Cardiac fibroblast (primary cell): ENCODE measurements around the gene P2RY12.
A peak's percentile ranks its signal among the peaks of the same experiment; 100 is the strongest.

Experiments used
- DNase-seq, 2 donors: peaks; one replicate each; pipeline versions ENCODE4 v3.0.0 to v3.0.0-alpha.2; 2010; ENCODE audit warnings: low read depth in 2 of 2
- H3K4me3 ChIP-seq, 2 donors: replicated peaks in 1 of 2; 1 replicate in 1 of 2; 2 replicates in 1 of 2; pipeline ENCODE4 v1.5.1; 2011; ENCODE audit warnings: low read depth in 2 of 2, low read length in 2 of 2, mild to moderate bottlenecking in 2 of 2, moderate library complexity in 1 of 2
- CTCF ChIP-seq: IDR thresholded peaks from one replicate; pipeline ENCODE4 v1.5.1; 2011; ENCODE audit warnings: low read depth, mild to moderate bottlenecking, low read length, inconsistent platforms

The P2RY12 gene

GRCh38 chr3:151356794-151357462 lies 27.6 kb downstream of the P2RY12 start:
- peak; percentile 15 to 62 for DNase-seq
- no peak overlapping the region for H3K4me3 ChIP-seq
- TF ChIP-seq CTCF, result no peak

GRCh38 chr3:151351648-151352047 lies 32.9 kb downstream of the P2RY12 start:
- TF ChIP-seq CTCF, result no peak
- H3K4me3 ChIP-seq, result no peak overlapping the region
- DNase-seq, result no peak

GRCh38 chr3:151351219-151351618 lies 33.3 kb downstream of the P2RY12 start:
- DNase-seq, result no peak
- no peak for TF ChIP-seq CTCF
- H3K4me3 ChIP-seq, result no peak overlapping the region

- TF ChIP-seq CTCF, result no peak
- H3K4me3 ChIP-seq, result no peak overlapping the region
- no peak for DNase-seq
Measured at GRCh38 chr3:151350656-151351055, 33.9 kb downstream of the P2RY12 start.

- no peak overlapping the region for H3K4me3 ChIP-seq
- no peak for DNase-seq
- TF ChIP-seq CTCF, result no peak
Measured at GRCh38 chr3:151347432-151347831, 37.1 kb downstream of the P2RY12 start.

GRCh38 chr3:151346292-151346691 lies 38.3 kb downstream of the P2RY12 start:
- DNase-seq, result no peak
- TF ChIP-seq CTCF, result no peak
- H3K4me3 ChIP-seq, result no peak overlapping the region

- no peak for TF ChIP-seq CTCF
- DNase-seq, result peak; percentile 69 to 70
- H3K4me3 ChIP-seq, result no peak overlapping the region
Measured at GRCh38 chr3:151345859-151346258, 38.7 kb downstream of the P2RY12 start.
